ENCODE results near the gene PFDN1. TPM values are rescaled to one million over a fixed set of nuclear protein-coding genes. Genes with fewer than 3 reads are reported as not detected.

The PFDN1 gene
- total RNA-seq, 1 donor, result 37.2 TPM

- DNase-seq (ENCODE audit: low read depth in 2 of 3, low spot score in 2 of 3), result no peak
These were observed 3.8 kb downstream of the PFDN1 start for GRCh38 chr5:140299056-140299455.

- no peak for DNase-seq (ENCODE audit: low read depth in 2 of 3, low spot score in 2 of 3)
These were observed 4.7 kb downstream of the PFDN1 start for GRCh38 chr5:140298183-140298601.

- no peak for DNase-seq (ENCODE audit: low read depth in 2 of 3, low spot score in 2 of 3)
These were observed 5.6 kb downstream of the PFDN1 start for GRCh38 chr5:140297283-140297682.

GRCh38 chr5:140296289-140296688 lies 6.6 kb downstream of the PFDN1 start:
- no peak for DNase-seq (ENCODE audit: low read depth in 2 of 3, low spot score in 2 of 3)

GRCh38 chr5:140295414-140295813 lies 7.5 kb downstream of the PFDN1 start:
- peak in 2 of 3 donors; percentile 20 to 28 for DNase-seq (ENCODE audit: low read depth in 2 of 3, low spot score in 2 of 3)

- no peak for DNase-seq (ENCODE audit: low read depth in 2 of 3, low spot score in 2 of 3)
These were observed 8.1 kb downstream of the PFDN1 start for GRCh38 chr5:140294753-140295152.

GRCh38 chr5:140293849-140294100 lies 9.1 kb downstream of the PFDN1 start:
- DNase-seq (ENCODE audit: low read depth in 2 of 3, low spot score in 2 of 3), result no peak

- no peak for DNase-seq (ENCODE audit: low read depth in 2 of 3, low spot score in 2 of 3)
These were observed 9.6 kb downstream of the PFDN1 start for GRCh38 chr5:140293091-140293848.

GRCh38 chr5:140292212-140293036 lies 10.5 kb downstream of the PFDN1 start:
- no peak for DNase-seq (ENCODE audit: low read depth in 2 of 3, low spot score in 2 of 3)

- DNase-seq (ENCODE audit: low read depth in 2 of 3, low spot score in 2 of 3), result no peak
These were observed 14.9 kb downstream of the PFDN1 start for GRCh38 chr5:140287801-140288521.

- no peak for DNase-seq (ENCODE audit: low read depth in 2 of 3, low spot score in 2 of 3)
These were observed 16.5 kb downstream of the PFDN1 start for GRCh38 chr5:140286424-140286823.

- DNase-seq (ENCODE audit: low read depth in 2 of 3, low spot score in 2 of 3), result no peak
These were observed 18.9 kb downstream of the PFDN1 start for GRCh38 chr5:140284013-140284412.

- DNase-seq (ENCODE audit: low read depth in 2 of 3, low spot score in 2 of 3), result no peak
These were observed 20.6 kb downstream of the PFDN1 start for GRCh38 chr5:140282266-140282665.

GRCh38 chr5:140275837-140276236 lies 27.1 kb downstream of the PFDN1 start:
- DNase-seq (ENCODE audit: low read depth in 2 of 3, low spot score in 2 of 3), result no peak

- DNase-seq (ENCODE audit: low read depth in 2 of 3, low spot score in 2 of 3), result peak in 1 of 3 donors; percentile 50
These were observed 29.5 kb downstream of the PFDN1 start for GRCh38 chr5:140273401-140273877.

GRCh38 chr5:140270008-140270407 lies 32.9 kb downstream of the PFDN1 start:
- no peak for DNase-seq (ENCODE audit: low read depth in 2 of 3, low spot score in 2 of 3)

- no peak for DNase-seq (ENCODE audit: low read depth in 2 of 3, low spot score in 2 of 3)
These were observed 35.3 kb downstream of the PFDN1 start for GRCh38 chr5:140267559-140268018.

- no peak for DNase-seq (ENCODE audit: low read depth in 2 of 3, low spot score in 2 of 3)
These were observed 35.7 kb downstream of the PFDN1 start for GRCh38 chr5:140267201-140267540.

GRCh38 chr5:140266471-140267200 lies 36.3 kb downstream of the PFDN1 start:
- DNase-seq (ENCODE audit: low read depth in 2 of 3, low spot score in 2 of 3), result no peak

GRCh38 chr5:140265845-140266244 lies 37.1 kb downstream of the PFDN1 start:
- DNase-seq (ENCODE audit: low read depth in 2 of 3, low spot score in 2 of 3), result no peak

- no peak for DNase-seq (ENCODE audit: low read depth in 2 of 3, low spot score in 2 of 3)
These were observed 40.1 kb downstream of the PFDN1 start for GRCh38 chr5:140262839-140263238.
